Measurements from ENCODE around the gene GABARAPL1.
"Not testable (repeated sequence)": the region's sequence is repeated elsewhere in the genome, so short reads cannot be mapped to it uniquely, and the experiment has no call there.

The GABARAPL1 gene

DNA sequence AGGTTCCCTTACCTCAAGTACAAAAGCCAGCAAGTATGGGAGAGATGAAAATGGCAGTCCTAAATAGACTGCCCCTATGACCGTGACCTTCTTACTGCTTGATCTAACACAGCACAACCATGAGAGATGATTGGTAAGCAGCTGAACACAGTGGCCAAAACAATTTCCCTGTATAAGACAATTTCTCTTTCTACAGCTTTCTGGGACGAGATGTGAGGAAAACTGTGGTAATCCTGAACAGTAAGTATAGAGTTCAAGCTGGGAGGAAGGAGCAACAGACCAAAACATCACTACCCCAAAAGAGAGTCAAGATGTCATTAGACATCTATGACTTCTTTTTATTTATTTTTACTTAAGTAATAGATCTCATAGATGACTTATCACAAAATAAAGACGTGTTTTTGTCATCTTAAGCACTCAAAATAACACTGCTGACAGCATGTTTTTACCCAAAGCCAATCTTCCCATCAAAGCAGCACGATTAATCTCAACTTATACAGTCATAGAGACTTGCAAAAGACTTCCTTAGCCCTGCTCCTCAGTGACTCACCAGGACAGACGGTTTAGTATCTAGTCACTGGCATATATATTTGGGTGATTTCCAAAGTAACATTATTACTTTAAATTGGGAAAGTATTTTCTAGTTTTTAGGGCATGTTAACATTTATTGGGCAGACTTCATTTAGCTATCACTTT is 30.2 kb upstream of the GABARAPL1 start:
- Histone ChIP-seq H3K27ac (ENCODE audit: low read length) (no peak overlapping the region), H3K9me3 (ENCODE audit: control insufficient read depth, low read depth, low read length) (no peaks in the 10 kb centered on the region), H3K4me3 (ENCODE audit: low read length) (no peak overlapping the region), H3K27me3 (ENCODE audit: control insufficient read depth, insufficient read depth, low read length) (no peaks in the 10 kb centered on the region), H3K9ac (ENCODE audit: low read length) (no peak overlapping the region), H3K36me3 (ENCODE audit: control insufficient read depth, low read depth, low read length) (no peaks in the 10 kb centered on the region), H3K4me1 (ENCODE audit: control insufficient read depth, low read depth, low read length) (no peaks in the 10 kb centered on the region)

DNA sequence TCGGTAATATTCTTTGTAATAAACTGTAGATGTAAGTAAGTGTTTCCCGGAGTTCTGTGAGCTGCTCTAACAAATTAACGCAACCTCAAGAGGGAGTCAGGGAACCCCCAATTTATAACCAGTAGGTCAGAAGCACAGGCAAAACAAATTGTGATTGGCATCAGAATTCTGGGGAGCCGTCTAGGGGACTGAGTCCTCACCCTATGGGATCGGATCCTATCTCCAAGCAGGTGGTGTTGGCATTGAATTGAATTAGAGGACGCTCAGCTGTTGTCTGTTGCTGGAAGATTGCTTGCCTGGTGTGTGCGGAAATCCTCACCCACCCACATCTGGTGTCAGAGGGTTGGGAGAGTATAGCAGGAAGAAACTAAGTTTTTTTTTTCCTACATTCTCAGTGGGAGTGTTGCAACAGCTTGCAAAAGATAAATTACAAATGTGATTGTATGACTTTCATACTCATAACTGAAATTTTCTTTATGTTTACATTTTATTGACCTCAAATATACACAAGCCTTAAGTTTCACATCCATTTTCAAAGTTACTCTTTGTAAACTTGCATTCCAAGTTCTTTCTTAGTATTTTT is 28.3 kb upstream of the GABARAPL1 start:
- no peaks in the 10 kb centered on the region for H3K4me1 ChIP-seq (ENCODE audit: control insufficient read depth, low read depth, low read length)
- no peaks in the 10 kb centered on the region for H3K36me3 ChIP-seq (ENCODE audit: control insufficient read depth, low read depth, low read length)
- H3K9ac ChIP-seq (ENCODE audit: low read length): no peak overlapping the region
- no peak overlapping the region for H3K4me3 ChIP-seq (ENCODE audit: low read length)
- H3K27ac ChIP-seq (ENCODE audit: low read length): no peak overlapping the region
- no peaks in the 10 kb centered on the region for H3K9me3 ChIP-seq (ENCODE audit: control insufficient read depth, low read depth, low read length)
- H3K27me3 ChIP-seq (ENCODE audit: control insufficient read depth, insufficient read depth, low read length): no peaks in the 10 kb centered on the region

DNA sequence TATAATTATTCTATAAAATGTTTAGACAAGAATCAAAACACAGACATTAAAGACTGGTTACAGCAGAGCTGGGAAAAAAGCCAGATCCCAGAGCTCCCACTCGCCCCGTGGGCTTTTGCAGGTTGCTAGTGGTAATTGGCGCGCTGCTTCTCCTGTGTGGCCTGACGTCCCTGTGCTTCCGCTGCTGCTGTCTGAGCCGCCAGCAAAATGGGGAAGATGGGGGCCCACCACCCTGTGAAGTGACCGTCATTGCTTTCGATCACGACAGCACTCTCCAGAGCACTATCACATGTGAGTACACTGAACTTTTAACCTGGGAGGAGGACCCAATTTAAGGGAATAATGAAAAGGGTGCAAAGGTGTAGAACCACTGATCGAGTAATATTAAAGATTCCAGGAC is 26.4 kb upstream of the GABARAPL1 start:
- Histone ChIP-seq H3K36me3 (ENCODE audit: control insufficient read depth, low read depth, low read length) (no peaks in the 10 kb centered on the region), H3K9ac (ENCODE audit: low read length) (no peak overlapping the region), H3K4me1 (ENCODE audit: control insufficient read depth, low read depth, low read length) (peaks cover 3% of the 10 kb centered on the region), H3K27me3 (ENCODE audit: control insufficient read depth, insufficient read depth, low read length) (no peaks in the 10 kb centered on the region), H3K4me3 (ENCODE audit: low read length) (no peak overlapping the region), H3K27ac (ENCODE audit: low read length) (no peak overlapping the region), H3K9me3 (ENCODE audit: control insufficient read depth, low read depth, low read length) (no peaks in the 10 kb centered on the region)

DNA sequence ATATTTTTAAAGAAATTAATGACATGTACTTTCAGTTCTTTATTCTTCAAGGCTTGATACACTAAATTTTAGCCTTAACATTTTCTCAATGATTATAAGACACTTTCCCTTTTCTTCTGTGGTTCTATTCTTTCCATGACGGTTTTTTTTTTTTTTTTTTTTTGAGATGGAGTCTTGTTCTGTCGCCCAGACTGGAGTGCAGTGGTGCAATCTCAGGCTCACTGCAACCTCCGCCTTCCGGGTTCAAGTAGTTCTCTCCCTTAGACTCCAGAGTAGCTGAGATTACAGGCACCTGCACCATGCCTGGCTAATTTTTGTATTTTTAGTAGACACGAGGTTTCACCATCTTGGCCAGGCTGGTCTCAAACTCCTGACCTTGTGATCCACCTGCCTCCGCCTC is 25.7 kb upstream of the GABARAPL1 start:
- not testable (repeated sequence) for H3K36me3 ChIP-seq (ENCODE audit: control insufficient read depth, low read depth, low read length); H3K4me3 ChIP-seq (ENCODE audit: low read length); H3K9me3 ChIP-seq (ENCODE audit: control insufficient read depth, low read depth, low read length); H3K4me1 ChIP-seq (ENCODE audit: control insufficient read depth, low read depth, low read length); H3K27me3 ChIP-seq (ENCODE audit: control insufficient read depth, insufficient read depth, low read length); H3K9ac ChIP-seq (ENCODE audit: low read length); H3K27ac ChIP-seq (ENCODE audit: low read length)

DNA sequence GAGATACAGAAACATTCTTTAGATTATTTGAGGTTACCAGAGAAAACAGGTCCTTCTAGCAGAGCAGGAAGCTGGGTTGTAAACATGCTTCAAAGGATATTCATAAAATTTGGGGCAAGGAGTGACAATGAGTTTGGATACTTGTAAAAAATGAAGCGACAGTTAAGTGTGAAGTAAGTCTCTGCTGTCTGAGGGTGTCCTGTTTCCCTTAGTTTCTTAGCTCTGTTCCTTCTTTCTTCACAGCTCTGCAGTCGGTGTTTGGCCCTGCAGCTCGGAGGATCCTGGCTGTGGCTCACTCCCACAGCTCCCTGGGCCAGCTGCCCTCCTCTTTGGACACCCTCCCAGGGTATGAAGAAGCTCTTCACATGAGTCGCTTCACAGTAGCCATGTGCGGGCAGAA is 23.0 kb upstream of the GABARAPL1 start:
- H3K4me3 ChIP-seq (ENCODE audit: low read length): no peak overlapping the region
- no peaks in the 10 kb centered on the region for H3K27me3 ChIP-seq (ENCODE audit: control insufficient read depth, insufficient read depth, low read length)
- H3K9ac ChIP-seq (ENCODE audit: low read length): no peak overlapping the region
- H3K36me3 ChIP-seq (ENCODE audit: control insufficient read depth, low read depth, low read length): no peaks in the 10 kb centered on the region
- H3K4me1 ChIP-seq (ENCODE audit: control insufficient read depth, low read depth, low read length): peaks cover 9% of the 10 kb centered on the region
- no peak overlapping the region for H3K27ac ChIP-seq (ENCODE audit: low read length)
- no peaks in the 10 kb centered on the region for H3K9me3 ChIP-seq (ENCODE audit: control insufficient read depth, low read depth, low read length)

DNA sequence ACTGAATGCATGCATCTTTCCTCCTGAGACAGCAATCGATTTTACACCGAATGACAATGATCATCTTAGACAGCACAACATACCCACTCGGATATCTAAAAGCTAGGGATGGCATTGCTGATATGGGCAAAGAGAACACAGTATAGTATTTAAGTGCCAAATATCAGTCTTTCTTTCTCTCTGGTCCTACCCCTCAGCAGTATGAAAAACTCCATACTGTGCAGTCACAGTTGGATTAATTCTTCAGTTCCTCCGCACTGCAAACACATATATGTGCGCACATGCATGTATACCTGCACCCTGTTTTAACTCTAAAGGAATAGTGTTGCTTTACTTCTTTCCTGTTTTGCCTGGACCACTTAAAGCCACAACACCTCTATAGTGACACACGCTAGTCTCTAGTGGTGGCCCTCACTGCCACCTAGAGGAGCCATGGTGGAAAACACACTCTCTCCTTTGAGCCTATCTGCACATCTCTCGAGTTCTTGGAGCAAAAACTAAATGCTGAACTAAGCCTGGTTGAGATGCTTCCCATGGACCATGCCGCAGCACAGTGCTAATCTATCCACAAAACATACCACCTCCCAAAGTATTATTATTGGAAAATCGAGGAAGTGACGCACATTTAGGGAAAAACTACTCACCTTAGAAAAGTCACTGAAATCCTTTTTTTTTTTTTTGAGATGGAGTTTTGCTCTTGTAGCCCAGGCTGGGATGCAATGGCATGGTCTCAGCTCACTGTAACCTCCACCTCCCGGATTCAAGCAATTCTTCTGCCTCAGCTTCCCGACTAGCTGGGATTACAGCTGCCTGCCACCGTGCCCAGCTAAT is 21.9 kb upstream of the GABARAPL1 start:
- H3K27me3 ChIP-seq (ENCODE audit: control insufficient read depth, insufficient read depth, low read length): no peaks in the 10 kb centered on the region
- H3K4me3 ChIP-seq (ENCODE audit: low read length): no peak overlapping the region
- no peak overlapping the region for H3K27ac ChIP-seq (ENCODE audit: low read length)
- H3K9me3 ChIP-seq (ENCODE audit: control insufficient read depth, low read depth, low read length): no peaks in the 10 kb centered on the region
- peaks cover 9% of the 10 kb centered on the region for H3K4me1 ChIP-seq (ENCODE audit: control insufficient read depth, low read depth, low read length)
- no peak overlapping the region for H3K9ac ChIP-seq (ENCODE audit: low read length)
- H3K36me3 ChIP-seq (ENCODE audit: control insufficient read depth, low read depth, low read length): no peaks in the 10 kb centered on the region

DNA sequence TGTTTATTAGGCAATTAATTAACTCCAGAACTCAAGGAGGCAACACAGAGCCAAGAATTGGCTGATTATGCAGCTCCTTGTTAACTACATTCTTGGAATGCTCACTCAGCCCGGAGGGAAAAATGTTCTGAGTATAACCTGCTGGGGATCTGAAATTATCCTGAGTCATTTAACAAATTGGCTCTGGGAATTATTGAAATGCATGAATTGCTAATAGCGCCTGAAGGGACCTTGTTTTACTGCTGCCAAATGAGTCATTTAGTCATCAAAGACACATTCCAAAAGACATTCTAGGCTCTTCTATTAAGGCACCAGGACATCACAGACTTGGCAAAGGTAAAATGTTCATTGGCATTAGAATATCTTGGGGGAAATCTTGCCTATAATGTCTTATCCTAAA is 20.8 kb upstream of the GABARAPL1 start:
- peaks cover 9% of the 10 kb centered on the region for H3K4me1 ChIP-seq (ENCODE audit: control insufficient read depth, low read depth, low read length)
- no peak overlapping the region for H3K4me3 ChIP-seq (ENCODE audit: low read length)

DNA sequence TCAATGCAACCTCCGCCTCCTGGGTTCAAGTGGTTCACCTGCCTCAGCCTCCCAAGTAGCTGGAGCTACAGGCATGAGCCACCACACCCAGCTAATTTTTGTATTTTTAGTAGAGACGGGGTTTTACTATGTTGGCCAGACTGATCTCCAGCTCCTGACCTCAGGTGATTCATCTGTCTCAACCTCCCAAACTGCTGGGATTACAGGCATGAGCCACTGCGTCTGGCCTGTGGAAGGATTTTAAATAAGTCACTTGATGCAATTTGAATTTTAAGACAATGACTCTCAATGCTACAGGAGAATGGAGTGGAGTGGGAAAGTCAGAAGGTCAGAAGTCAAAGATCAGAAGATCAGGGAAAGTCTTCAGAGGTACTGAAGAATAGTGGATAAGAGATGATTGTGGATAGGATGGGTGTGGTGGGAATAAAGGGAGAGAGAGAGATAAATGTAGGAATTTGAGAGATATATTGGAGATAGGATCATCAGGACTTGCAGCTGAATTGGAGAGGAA is 18.5 kb upstream of the GABARAPL1 start:
- Histone ChIP-seq H3K27ac (ENCODE audit: low read length) (no peak overlapping the region), H3K9me3 (ENCODE audit: control insufficient read depth, low read depth, low read length) (no peaks in the 10 kb centered on the region), H3K4me3 (ENCODE audit: low read length) (no peak overlapping the region), H3K9ac (ENCODE audit: low read length) (no peak overlapping the region), H3K4me1 (ENCODE audit: control insufficient read depth, low read depth, low read length) (peaks cover 9% of the 10 kb centered on the region), H3K27me3 (ENCODE audit: control insufficient read depth, insufficient read depth, low read length) (no peaks in the 10 kb centered on the region), H3K36me3 (ENCODE audit: control insufficient read depth, low read depth, low read length) (no peaks in the 10 kb centered on the region)

More for the DNA sequence above, 20.8 kb upstream of the GABARAPL1 start:
- Histone ChIP-seq H3K36me3 (ENCODE audit: control insufficient read depth, low read depth, low read length) (no peaks in the 10 kb centered on the region), H3K27ac (ENCODE audit: low read length) (no peak overlapping the region), H3K9me3 (ENCODE audit: control insufficient read depth, low read depth, low read length) (no peaks in the 10 kb centered on the region), H3K27me3 (ENCODE audit: control insufficient read depth, insufficient read depth, low read length) (no peaks in the 10 kb centered on the region), H3K9ac (ENCODE audit: low read length) (no peak overlapping the region)

DNA sequence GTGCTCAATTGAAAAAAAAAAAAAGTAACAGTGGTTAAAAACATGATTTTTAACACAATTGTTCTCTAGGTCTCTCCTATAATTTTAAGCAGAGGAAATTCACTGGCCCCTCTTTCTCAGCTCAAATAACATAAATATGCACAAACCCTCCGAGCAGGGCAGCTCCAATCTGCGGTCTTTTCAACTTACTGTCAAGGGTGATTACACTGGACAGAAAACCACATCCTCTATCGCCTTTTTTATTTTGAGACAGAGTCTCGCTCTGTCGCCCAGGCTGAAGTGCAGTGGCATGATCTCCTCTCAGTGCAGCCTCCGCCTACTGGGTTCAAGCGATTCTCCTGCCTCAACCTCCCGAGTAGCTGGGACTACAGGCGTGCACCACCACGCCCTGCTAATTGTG is 16.5 kb upstream of the GABARAPL1 start:
- H3K9ac ChIP-seq (ENCODE audit: low read length): no peak overlapping the region
- no peaks in the 10 kb centered on the region for H3K9me3 ChIP-seq (ENCODE audit: control insufficient read depth, low read depth, low read length)
- H3K4me3 ChIP-seq (ENCODE audit: low read length): no peak overlapping the region
- no peaks in the 10 kb centered on the region for H3K36me3 ChIP-seq (ENCODE audit: control insufficient read depth, low read depth, low read length)
- peaks cover 6% of the 10 kb centered on the region for H3K4me1 ChIP-seq (ENCODE audit: control insufficient read depth, low read depth, low read length)
- H3K27ac ChIP-seq (ENCODE audit: low read length): no peak overlapping the region
- no peaks in the 10 kb centered on the region for H3K27me3 ChIP-seq (ENCODE audit: control insufficient read depth, insufficient read depth, low read length)

DNA sequence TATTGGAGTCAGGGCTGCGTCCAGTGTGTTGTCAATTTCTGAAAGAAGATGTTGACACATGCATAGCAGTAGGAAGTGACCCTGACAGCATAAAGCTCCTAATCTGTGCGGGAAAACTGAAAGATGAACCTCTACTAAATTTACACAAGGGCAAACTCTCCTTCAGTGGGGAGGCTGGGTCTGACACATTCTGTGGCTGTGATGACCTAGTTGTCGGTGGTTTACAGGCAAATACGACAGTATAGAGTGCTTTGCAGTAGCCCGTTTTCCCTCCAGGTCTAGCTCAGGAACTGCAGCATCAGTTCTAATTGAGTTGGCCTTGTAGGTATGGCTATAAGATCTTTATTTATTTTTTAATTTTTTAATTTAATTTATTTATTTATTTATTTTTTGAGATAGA is 14.8 kb upstream of the GABARAPL1 start:
- Histone ChIP-seq H3K27ac (ENCODE audit: low read length) (no peak overlapping the region), H3K36me3 (ENCODE audit: control insufficient read depth, low read depth, low read length) (no peaks in the 10 kb centered on the region), H3K9ac (ENCODE audit: low read length) (no peak overlapping the region), H3K27me3 (ENCODE audit: control insufficient read depth, insufficient read depth, low read length) (no peaks in the 10 kb centered on the region), H3K4me1 (ENCODE audit: control insufficient read depth, low read depth, low read length) (no peaks in the 10 kb centered on the region), H3K9me3 (ENCODE audit: control insufficient read depth, low read depth, low read length) (no peaks in the 10 kb centered on the region), H3K4me3 (ENCODE audit: low read length) (no peak overlapping the region)

DNA sequence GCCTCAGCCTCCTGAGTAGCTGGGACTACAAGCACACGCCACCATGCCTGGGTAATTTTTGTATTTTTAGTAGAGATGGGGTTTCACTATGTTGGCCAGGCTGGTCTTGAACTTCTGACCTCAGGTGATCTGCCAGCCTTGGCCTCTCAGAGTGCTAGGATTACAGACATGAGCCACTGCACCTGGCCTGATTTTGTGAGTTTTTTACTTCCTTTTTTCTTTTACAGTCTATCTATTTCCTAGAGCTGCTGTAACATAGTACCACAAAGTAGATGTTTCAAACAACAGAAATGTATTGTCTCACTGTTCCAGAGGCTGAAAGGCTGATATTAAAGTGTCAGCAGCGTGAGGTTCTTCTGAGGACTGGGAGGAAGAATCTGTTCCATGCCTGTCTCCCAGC is 8.2 kb upstream of the GABARAPL1 start:
- not testable (repeated sequence) for H3K27ac ChIP-seq (ENCODE audit: low read length); H3K27me3 ChIP-seq (ENCODE audit: control insufficient read depth, insufficient read depth, low read length); H3K36me3 ChIP-seq (ENCODE audit: control insufficient read depth, low read depth, low read length); H3K9me3 ChIP-seq (ENCODE audit: control insufficient read depth, low read depth, low read length); H3K9ac ChIP-seq (ENCODE audit: low read length); H3K4me3 ChIP-seq (ENCODE audit: low read length); H3K4me1 ChIP-seq (ENCODE audit: control insufficient read depth, low read depth, low read length)
